ENCODE measurements around the gene ALDH5A1.

Gene ALDH5A1

GRCh38 chr6:24524805-24525204 lies 30.0 kb downstream of the ALDH5A1 start:
- no peak for DNase-seq

- DNase-seq, result no peak
These were observed 35.2 kb downstream of the ALDH5A1 start for GRCh38 chr6:24529985-24530384.

GRCh38 chr6:24534329-24534728 lies 39.6 kb downstream of the ALDH5A1 start:
- no peak for DNase-seq

GRCh38 chr6:24535210-24535609 lies 40.4 kb downstream of the ALDH5A1 start:
- DNase-seq, result no peak

GRCh38 chr6:24536466-24536865 lies 41.7 kb downstream of the ALDH5A1 start:
- no peak for DNase-seq

GRCh38 chr6:24537082-24537699 lies 42.4 kb downstream of the ALDH5A1 start:
- DNase-seq, result no peak

- no peak for DNase-seq
These were observed 43.1 kb downstream of the ALDH5A1 start for GRCh38 chr6:24537771-24538385.

- DNase-seq, result no peak
These were observed 44.6 kb downstream of the ALDH5A1 start for GRCh38 chr6:24539416-24539815.

- no peak for DNase-seq
These were observed 45.4 kb downstream of the ALDH5A1 start for GRCh38 chr6:24540197-24540596.

GRCh38 chr6:24543683-24544082 lies 48.9 kb downstream of the ALDH5A1 start:
- DNase-seq, result no peak

- no peak for DNase-seq
These were observed 50.4 kb downstream of the ALDH5A1 start for GRCh38 chr6:24545183-24545582.

GRCh38 chr6:24545691-24546090 lies 50.9 kb downstream of the ALDH5A1 start:
- DNase-seq, result no peak

GRCh38 chr6:24546439-24546838 lies 51.7 kb downstream of the ALDH5A1 start:
- no peak for DNase-seq

- DNase-seq, result no peak
These were observed 52.5 kb downstream of the ALDH5A1 start for GRCh38 chr6:24547243-24547642.

- DNase-seq, result no peak
These were observed 54.4 kb downstream of the ALDH5A1 start for GRCh38 chr6:24549158-24549557.

- DNase-seq, result no peak
These were observed 55.0 kb downstream of the ALDH5A1 start for GRCh38 chr6:24549674-24550353.

GRCh38 chr6:24551139-24551538 lies 56.4 kb downstream of the ALDH5A1 start:
- no peak for DNase-seq

- DNase-seq, result no peak
These were observed 59.7 kb downstream of the ALDH5A1 start for GRCh38 chr6:24554474-24554873.

GRCh38 chr6:24558516-24558915 lies 63.7 kb downstream of the ALDH5A1 start:
- DNase-seq, result no peak

GRCh38 chr6:24564081-24564480 lies 69.3 kb downstream of the ALDH5A1 start:
- no peak for DNase-seq

GRCh38 chr6:24565196-24565595 lies 70.4 kb downstream of the ALDH5A1 start:
- no peak for DNase-seq

- DNase-seq, result no peak
These were observed 71.4 kb downstream of the ALDH5A1 start for GRCh38 chr6:24566020-24566767.

GRCh38 chr6:24568683-24569082 lies 73.9 kb downstream of the ALDH5A1 start:
- no peak for DNase-seq
